Colonic mucosa (tissue), 4 donors: ENCODE measurements around the gene ITPK1. TPM values are rescaled to one million over a fixed set of nuclear protein-coding genes. Genes with fewer than 3 reads are reported as not detected.

Source experiments
- DNase-seq: peaks from one replicate; pipeline ENCODE4 v3.0.0-alpha.2; 2020
- H3K27ac ChIP-seq: fragments of 200-600 bp; one replicate; pipeline ENCODE4 v1.8.0; 2021
- H3K27me3 ChIP-seq: fragments of 200-600 bp; one replicate; pipeline ENCODE4 v1.8.0; 2021
- H3K36me3 ChIP-seq: fragments of 200-600 bp; one replicate; pipeline ENCODE4 v1.8.0; 2021
- H3K4me1 ChIP-seq: fragments of 200-600 bp; one replicate; pipeline ENCODE4 v1.8.0; 2021; ENCODE audit warnings: mild to moderate bottlenecking
- H3K4me3 ChIP-seq: fragments of 200-600 bp; one replicate; pipeline ENCODE4 v1.8.0; 2021
- H3K9ac ChIP-seq, 2 donors: one replicate each; pipeline ENCODE4 v1.7.0; 2013; ENCODE audit warnings: control low read depth in 2 of 2, low read depth in 2 of 2, low read length in 2 of 2
- H3K9me3 ChIP-seq: fragments of 200-600 bp; one replicate; pipeline ENCODE4 v1.8.0; 2021
- CTCF ChIP-seq: fragments of 200-600 bp; IDR thresholded peaks from one replicate; pipeline ENCODE4 v1.8.0; 2022; ENCODE audit warnings: antibody characterized with exemption, mild to moderate bottlenecking
- intact Hi-C: fragments of 100-400 bp; cut with DNase I; formaldehyde crosslinking; loops from one replicate; pipeline ENCODE4 v1.14.1; 2022
- total RNA-seq, 2 donors: library from RNA; stranded (reverse); fragmentation: NEBNext Ultra II Directional in 1 of 2; extraction: Animal tissue kit (Norgen Biotek cat#: 25700) in 1 of 2; gene quantifications; one replicate each; pipeline ENCODE4 v1.2.1, GENCODE V29; 2021
- donor health status: healthy.
- donor health status: DM: no; HTN: no; CAD: no.
- donor health status: DM: no; HTN: no; CAD: no.

ITPK1 gene
- total RNA-seq, 2 donors from 2014 or later = 118 to 134 TPM

GRCh38 chr14:93036652-93037345, 78.9 kb downstream of the ITPK1 start:
- H3K27me3 ChIP-seq = no peaks in the 10 kb centered on the region
- no peak overlapping the region for H3K4me3 ChIP-seq
- no peak overlapping the region for H3K9ac ChIP-seq
- peak overlapping the region; percentile 23 for H3K27ac ChIP-seq
- DNase-seq = no peak
- H3K4me1 ChIP-seq = peaks cover 33% of the 10 kb centered on the region
- no peaks in the 10 kb centered on the region for H3K36me3 ChIP-seq
- no peak for TF ChIP-seq CTCF
- intact Hi-C loops = no loop called here
- no peaks in the 10 kb centered on the region for H3K9me3 ChIP-seq

- no peaks in the 10 kb centered on the region for H3K27me3 ChIP-seq
- DNase-seq = no peak
- H3K4me1 ChIP-seq = peaks cover 36% of the 10 kb centered on the region
- no peak for TF ChIP-seq CTCF
- H3K36me3 ChIP-seq = no peaks in the 10 kb centered on the region
- no peak overlapping the region for H3K4me3 ChIP-seq
- no peak overlapping the region for H3K27ac ChIP-seq
- intact Hi-C loops = no loop called here
- no peaks in the 10 kb centered on the region for H3K9me3 ChIP-seq
- no peak overlapping the region for H3K9ac ChIP-seq
Measured at GRCh38 chr14:93035917-93036651, 79.6 kb downstream of the ITPK1 start.

GRCh38 chr14:93035585-93035916, 80.2 kb downstream of the ITPK1 start:
- no peak for DNase-seq
- no peaks in the 10 kb centered on the region for H3K36me3 ChIP-seq
- intact Hi-C loops = no loop called here
- TF ChIP-seq CTCF = no peak
- H3K9ac ChIP-seq = no peak overlapping the region
- H3K9me3 ChIP-seq = no peaks in the 10 kb centered on the region
- peaks cover 35% of the 10 kb centered on the region for H3K4me1 ChIP-seq
- H3K27ac ChIP-seq = no peak overlapping the region
- no peaks in the 10 kb centered on the region for H3K27me3 ChIP-seq
- H3K4me3 ChIP-seq = no peak overlapping the region

- intact Hi-C loops = no loop called here
- Histone ChIP-seq H3K9me3 (no peaks in the 10 kb centered on the region), H3K27me3 (no peaks in the 10 kb centered on the region), H3K4me1 (peaks cover 26% of the 10 kb centered on the region), H3K36me3 (no peaks in the 10 kb centered on the region), H3K4me3 (no peak overlapping the region), H3K9ac (peak overlapping the region in 1 of 2 donors; percentile 43), H3K27ac (no peak overlapping the region)
- no peak for DNase-seq
- no peak for TF ChIP-seq CTCF
Measured at GRCh38 chr14:93034671-93034994, 81.1 kb downstream of the ITPK1 start.

- TF ChIP-seq CTCF = peak; percentile 36
- peaks cover 26% of the 10 kb centered on the region for H3K4me1 ChIP-seq
- H3K4me3 ChIP-seq = no peak overlapping the region
- H3K27ac ChIP-seq = no peak overlapping the region
- H3K27me3 ChIP-seq = no peaks in the 10 kb centered on the region
- H3K9me3 ChIP-seq = no peaks in the 10 kb centered on the region
- no peak overlapping the region for H3K9ac ChIP-seq
- intact Hi-C loops = no loop called here
- no peaks in the 10 kb centered on the region for H3K36me3 ChIP-seq
- no peak for DNase-seq
Measured at GRCh38 chr14:93033983-93034670, 81.6 kb downstream of the ITPK1 start.
